GM06990 (cell line): ENCODE results near the gene ANKRD17.
"Not testable (repeated sequence)": the region's sequence is repeated elsewhere in the genome, so short reads cannot be mapped to it uniquely, and the experiment has no call there.

Experiments used
- DNase-seq: peaks from one replicate; pipeline ENCODE4 v3.0.0-alpha.2; 2011; ENCODE audit not compliant: insufficient read length; ENCODE audit errors: extremely low read depth
- H3K27me3 ChIP-seq: replicated peaks from 2 replicates; pipeline ENCODE4 v1.6.0; 2011; ENCODE audit warnings: low read length; ENCODE audit not compliant: control insufficient read depth, insufficient read depth
- H3K36me3 ChIP-seq: 2 replicates; pipeline ENCODE4 v1.5.1; 2011; ENCODE audit warnings: low read length; ENCODE audit not compliant: control insufficient read depth, insufficient read depth
- H3K4me3 ChIP-seq: replicated peaks from 2 replicates; pipeline ENCODE4 v1.5.1; 2011; ENCODE audit warnings: low read depth, mild to moderate bottlenecking, control low read depth, low read length
- TF ChIP-seq, protein P1 (sequence below): IDR thresholded peaks from 2 replicates; pipeline ENCODE4 v1.5.1; 2011; ENCODE audit warnings: low read length, control low read depth, mild to moderate bottlenecking, inconsistent platforms; ENCODE audit not compliant: insufficient read depth, poor library complexity, severe bottlenecking

Gene ANKRD17, protein sequence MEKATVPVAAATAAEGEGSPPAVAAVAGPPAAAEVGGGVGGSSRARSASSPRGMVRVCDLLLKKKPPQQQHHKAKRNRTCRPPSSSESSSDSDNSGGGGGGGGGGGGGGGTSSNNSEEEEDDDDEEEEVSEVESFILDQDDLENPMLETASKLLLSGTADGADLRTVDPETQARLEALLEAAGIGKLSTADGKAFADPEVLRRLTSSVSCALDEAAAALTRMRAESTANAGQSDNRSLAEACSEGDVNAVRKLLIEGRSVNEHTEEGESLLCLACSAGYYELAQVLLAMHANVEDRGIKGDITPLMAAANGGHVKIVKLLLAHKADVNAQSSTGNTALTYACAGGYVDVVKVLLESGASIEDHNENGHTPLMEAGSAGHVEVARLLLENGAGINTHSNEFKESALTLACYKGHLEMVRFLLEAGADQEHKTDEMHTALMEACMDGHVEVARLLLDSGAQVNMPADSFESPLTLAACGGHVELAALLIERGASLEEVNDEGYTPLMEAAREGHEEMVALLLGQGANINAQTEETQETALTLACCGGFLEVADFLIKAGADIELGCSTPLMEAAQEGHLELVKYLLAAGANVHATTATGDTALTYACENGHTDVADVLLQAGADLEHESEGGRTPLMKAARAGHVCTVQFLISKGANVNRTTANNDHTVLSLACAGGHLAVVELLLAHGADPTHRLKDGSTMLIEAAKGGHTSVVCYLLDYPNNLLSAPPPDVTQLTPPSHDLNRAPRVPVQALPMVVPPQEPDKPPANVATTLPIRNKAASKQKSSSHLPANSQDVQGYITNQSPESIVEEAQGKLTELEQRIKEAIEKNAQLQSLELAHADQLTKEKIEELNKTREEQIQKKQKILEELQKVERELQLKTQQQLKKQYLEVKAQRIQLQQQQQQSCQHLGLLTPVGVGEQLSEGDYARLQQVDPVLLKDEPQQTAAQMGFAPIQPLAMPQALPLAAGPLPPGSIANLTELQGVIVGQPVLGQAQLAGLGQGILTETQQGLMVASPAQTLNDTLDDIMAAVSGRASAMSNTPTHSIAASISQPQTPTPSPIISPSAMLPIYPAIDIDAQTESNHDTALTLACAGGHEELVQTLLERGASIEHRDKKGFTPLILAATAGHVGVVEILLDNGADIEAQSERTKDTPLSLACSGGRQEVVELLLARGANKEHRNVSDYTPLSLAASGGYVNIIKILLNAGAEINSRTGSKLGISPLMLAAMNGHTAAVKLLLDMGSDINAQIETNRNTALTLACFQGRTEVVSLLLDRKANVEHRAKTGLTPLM (N-terminal part only)

DNA sequence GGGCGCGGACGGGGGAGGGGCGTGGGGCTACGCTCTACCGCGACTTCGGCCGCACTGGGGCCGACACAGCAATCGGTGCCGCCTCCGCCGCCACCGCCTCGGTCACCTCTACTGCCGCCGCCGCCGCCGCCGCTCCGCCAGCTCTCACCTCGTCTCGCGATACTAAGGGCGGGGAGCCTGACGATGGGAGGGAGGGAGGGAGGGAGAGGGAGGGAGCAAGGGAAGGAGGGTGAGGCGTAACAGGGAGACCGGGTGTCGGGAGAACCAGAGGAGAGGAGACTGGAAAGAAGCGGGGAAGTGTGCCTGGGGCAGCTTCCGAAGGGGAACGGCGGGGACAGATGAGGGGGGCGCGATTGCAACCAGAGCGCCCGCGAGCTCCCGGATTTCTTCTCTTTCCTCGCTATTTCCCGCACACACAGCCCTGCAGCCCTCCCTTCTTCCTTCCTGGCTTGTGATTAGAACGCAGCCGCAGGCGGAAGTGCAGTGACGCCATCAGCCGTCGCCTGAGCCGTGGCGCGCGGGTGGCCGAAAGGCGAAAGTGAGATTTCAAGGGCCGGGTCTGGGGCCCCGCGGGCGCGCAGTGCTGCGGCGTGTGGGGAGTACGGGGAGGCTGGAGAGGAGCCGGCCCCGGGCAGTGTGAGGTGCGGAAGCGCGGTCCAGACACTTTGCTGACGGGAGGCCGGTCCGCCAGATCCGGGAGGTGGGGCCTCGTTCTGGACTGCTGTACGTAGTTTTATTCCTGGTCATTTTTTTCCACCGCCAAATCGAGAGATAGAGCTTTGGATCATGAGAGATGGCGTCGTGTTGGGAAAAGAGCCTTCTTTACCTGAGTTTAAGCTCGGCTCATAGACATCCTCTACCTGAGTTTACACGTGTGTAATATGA, at the start of gene ANKRD17:
Gene ANKRD17, minus strand, starts transcription at position 113 of the 885 bp plus-strand sequence. CDS start 130 bp downstream, outside the sequence.
- Histone ChIP-seq H3K4me3 (peak within 1 kb of the TSS; percentile 81), H3K36me3 (no peaks in the 10 kb centered on the region), H3K27me3 (no peaks in the 10 kb centered on the region)
- DNase-seq, result peak; percentile 97
- TF ChIP-seq, protein P1, sequence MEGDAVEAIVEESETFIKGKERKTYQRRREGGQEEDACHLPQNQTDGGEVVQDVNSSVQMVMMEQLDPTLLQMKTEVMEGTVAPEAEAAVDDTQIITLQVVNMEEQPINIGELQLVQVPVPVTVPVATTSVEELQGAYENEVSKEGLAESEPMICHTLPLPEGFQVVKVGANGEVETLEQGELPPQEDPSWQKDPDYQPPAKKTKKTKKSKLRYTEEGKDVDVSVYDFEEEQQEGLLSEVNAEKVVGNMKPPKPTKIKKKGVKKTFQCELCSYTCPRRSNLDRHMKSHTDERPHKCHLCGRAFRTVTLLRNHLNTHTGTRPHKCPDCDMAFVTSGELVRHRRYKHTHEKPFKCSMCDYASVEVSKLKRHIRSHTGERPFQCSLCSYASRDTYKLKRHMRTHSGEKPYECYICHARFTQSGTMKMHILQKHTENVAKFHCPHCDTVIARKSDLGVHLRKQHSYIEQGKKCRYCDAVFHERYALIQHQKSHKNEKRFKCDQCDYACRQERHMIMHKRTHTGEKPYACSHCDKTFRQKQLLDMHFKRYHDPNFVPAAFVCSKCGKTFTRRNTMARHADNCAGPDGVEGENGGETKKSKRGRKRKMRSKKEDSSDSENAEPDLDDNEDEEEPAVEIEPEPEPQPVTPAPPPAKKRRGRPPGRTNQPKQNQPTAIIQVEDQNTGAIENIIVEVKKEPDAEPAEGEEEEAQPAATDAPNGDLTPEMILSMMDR, result no peak

DNA sequence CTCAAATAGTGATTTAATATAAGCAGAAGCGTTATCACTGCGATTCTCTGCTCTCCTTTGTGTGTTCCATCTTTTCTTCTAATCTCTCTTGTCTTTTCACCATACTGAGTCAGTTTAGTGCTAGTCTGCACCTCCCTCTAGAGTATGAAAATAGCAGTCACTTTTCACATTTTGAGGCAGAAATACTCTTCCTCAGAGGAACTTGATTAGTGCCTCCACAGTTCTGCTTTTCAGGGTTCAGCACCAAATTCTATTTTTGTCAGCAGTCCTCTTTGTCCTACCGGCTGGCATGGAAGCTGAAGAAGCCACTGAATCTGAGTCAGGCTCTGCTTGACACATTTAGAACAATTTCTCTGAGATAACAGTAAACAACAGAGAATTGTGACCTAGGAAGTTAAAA, 49.7 kb upstream of the ANKRD17 start:
- TF ChIP-seq, protein P1, result peak; percentile 19
- no peak overlapping the region for H3K4me3 ChIP-seq
- no peak for DNase-seq
- H3K36me3 ChIP-seq, result no peaks in the 10 kb centered on the region
- no peaks in the 10 kb centered on the region for H3K27me3 ChIP-seq

DNA sequence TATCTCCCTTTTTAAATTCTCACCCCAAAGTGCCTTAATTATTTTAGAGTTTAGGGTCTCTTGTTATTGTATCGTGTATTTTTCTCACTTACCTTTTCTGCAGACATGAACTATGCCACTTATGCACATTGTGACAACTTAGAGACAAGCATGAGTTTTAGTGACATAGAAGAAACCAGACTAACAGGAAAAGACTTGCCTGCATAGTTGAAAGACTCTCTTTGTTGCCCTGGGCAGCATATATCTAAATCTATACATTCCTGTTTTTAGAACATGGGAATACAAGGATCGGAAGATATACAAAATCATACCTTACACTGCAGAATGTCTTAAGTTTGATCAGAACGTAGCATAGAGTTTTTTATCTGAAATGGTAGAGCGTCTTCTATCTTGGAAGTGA, 45.1 kb upstream of the ANKRD17 start:
- Histone ChIP-seq H3K36me3 (no peaks in the 10 kb centered on the region), H3K27me3 (no peaks in the 10 kb centered on the region), H3K4me3 (no peak overlapping the region)
- TF ChIP-seq, protein P1, result no peak
- no peak for DNase-seq

DNA sequence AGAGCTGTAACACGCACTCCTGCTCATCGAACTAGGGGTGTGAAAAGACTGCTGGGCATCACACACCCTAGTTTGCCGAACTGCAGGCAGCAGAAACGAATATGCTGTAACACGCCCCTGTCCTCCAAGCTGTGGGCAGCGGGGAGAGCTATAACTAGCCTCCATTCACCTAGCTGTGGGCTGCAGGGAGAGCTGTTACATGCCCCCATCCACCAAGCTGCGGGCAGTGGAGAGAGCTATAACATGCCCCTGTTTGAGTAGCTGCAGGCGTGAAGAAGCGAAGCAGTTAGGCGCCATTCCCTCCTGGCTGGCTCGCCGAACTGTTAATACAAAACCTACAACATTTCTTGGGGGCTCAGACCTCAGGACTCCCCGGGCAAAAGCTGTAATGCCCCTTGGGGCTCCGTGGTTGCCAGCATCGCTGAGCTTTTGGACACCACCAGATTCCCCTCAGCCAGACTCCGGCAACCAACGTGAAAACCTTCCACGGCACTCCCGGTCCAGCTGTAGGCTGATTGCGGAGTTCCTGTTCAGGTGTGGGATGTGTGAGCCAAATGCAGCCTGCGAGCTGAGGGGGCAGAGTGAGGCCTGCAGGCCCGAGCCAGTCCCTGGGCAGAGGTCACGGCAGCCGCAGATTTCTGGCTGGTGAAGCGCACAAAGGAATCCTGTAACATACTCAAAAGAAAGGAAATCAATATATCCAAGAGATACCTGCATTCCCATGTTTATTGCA, 41.1 kb upstream of the ANKRD17 start:
- Histone ChIP-seq H3K36me3 (no peaks in the 10 kb centered on the region), H3K4me3 (no peak overlapping the region), H3K27me3 (no peaks in the 10 kb centered on the region)
- TF ChIP-seq, protein P1, result no peak
- DNase-seq, result no peak

DNA sequence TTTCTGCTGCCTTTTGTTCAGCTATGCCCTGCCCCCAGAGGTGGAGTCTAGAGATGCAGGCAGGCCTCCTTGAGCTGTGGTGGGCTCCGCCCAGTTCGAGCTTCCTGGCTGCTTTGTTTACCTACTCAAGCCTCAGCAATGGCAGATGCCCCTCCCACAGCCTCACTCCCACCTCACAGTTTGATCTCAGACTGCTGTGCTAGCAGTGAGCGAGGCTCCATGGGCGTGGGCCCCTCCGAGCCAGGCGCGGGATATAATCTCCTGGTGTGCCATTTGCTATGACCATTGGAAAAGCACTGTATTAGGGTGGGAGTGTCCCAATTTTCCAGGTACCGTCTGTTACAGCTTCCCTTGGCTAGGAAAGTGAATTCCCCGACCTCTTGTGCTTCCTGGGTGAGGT, 34.1 kb upstream of the ANKRD17 start:
- H3K36me3 ChIP-seq, H3K27me3 ChIP-seq, DNase-seq, H3K4me3 ChIP-seq: not testable (repeated sequence)
